Measurements from ENCODE around the gene RPS2. TPM values are rescaled to one million over a fixed set of nuclear protein-coding genes. Genes with fewer than 3 reads are reported as not detected.

Gene RPS2
- polyA plus RNA-seq, 1 of the 3 experiments (the other 2 are of a cell fraction): 6,384 TPM

GRCh38 chr16:1976951-1977874, 12.6 kb upstream of the RPS2 start:
- H2AFZ ChIP-seq (ENCODE audit: low read depth): no peak overlapping the region

GRCh38 chr16:1976216-1976520, 11.5 kb upstream of the RPS2 start:
- Histone ChIP-seq H3K4me3 (ENCODE audit: low read depth in 2 of 2, low read length in 1 of 2) (no peak overlapping the region), H3K4me2 (no peak overlapping the region), H2AFZ (ENCODE audit: low read depth) (no peak overlapping the region), H3K27ac (ENCODE audit: low read depth in 2 of 2, low read length in 1 of 2) (no peak overlapping the region), H3K79me2 (ENCODE audit: insufficient read depth) (peaks cover 23% of the 10 kb centered on the region), H3K9me3 (no peaks in the 10 kb centered on the region), H3K36me3 (replicated peaks in 1 of 2; ENCODE audit: control insufficient read depth in 1 of 2, insufficient read depth in 2 of 2, low read length in 1 of 2) (peaks cover 7 to 49% of the 10 kb centered on the region in 2 experiments), H4K20me1 (ENCODE audit: insufficient read depth) (no peaks in the 10 kb centered on the region), H3F3A (replicated peaks; ENCODE audit: insufficient read depth) (peaks cover 4% of the 10 kb centered on the region), H3K27me3 (ENCODE audit: insufficient read depth) (no peaks in the 10 kb centered on the region), H3K9me2 (no peaks in the 10 kb centered on the region), H3K9ac (no peak overlapping the region), H3K4me1 (ENCODE audit: control insufficient read depth in 1 of 2, insufficient read depth in 2 of 2, low read depth in 1 of 2, low read length in 1 of 2) (peaks cover 0 to 6% of the 10 kb centered on the region in 2 experiments; a peak in 1 of 4 replicates)
- CTCF ChIA-PET: interaction anchor here (1.3 kb wide), 1 partner anchor 10 kb away, joined by 3 read pairs; no protein-coding TSS in a partner anchor
- POLR2A ChIA-PET: interaction anchor here (1.6 kb wide), 1 partner anchor 11 kb away, joined by 6 read pairs; the partner anchor contains the start of gene RPS2
- 90% methylated on average over 3 of the region's 8 CpGs for WGBS (ENCODE audit: low lambda C conversion rate)
- no peak for DNase-seq
- no peak for TF ChIP-seq ZBTB33 (IDR thresholded peaks at IDR 0.05; ENCODE audit: borderline replicate concordance, low read depth)
- TF ChIP-seq FOXM1 (IDR thresholded peaks at IDR 0.05; ENCODE audit: low read depth): no peak
- TF ChIP-seq REST (IDR thresholded peaks at IDR 0.05; ENCODE audit: low read depth, low read length): no peak
- no peak for TF ChIP-seq TCF12 (IDR thresholded peaks at IDR 0.05)
- TF ChIP-seq MEF2A (IDR thresholded peaks at IDR 0.05; ENCODE audit: borderline replicate concordance, low read depth): no peak
- TF ChIP-seq NRF1 (IDR thresholded peaks at IDR 0.05; ENCODE audit: low read depth, low read length): no peak
- no peak for TF ChIP-seq TAF1 (IDR thresholded peaks at IDR 0.05; ENCODE audit: borderline replicate concordance, low read depth, low read length)
- TF ChIP-seq FOSL2 (IDR thresholded peaks at IDR 0.05; ENCODE audit: borderline replicate concordance, low read depth): no peak
- TF ChIP-seq, protein P1, sequence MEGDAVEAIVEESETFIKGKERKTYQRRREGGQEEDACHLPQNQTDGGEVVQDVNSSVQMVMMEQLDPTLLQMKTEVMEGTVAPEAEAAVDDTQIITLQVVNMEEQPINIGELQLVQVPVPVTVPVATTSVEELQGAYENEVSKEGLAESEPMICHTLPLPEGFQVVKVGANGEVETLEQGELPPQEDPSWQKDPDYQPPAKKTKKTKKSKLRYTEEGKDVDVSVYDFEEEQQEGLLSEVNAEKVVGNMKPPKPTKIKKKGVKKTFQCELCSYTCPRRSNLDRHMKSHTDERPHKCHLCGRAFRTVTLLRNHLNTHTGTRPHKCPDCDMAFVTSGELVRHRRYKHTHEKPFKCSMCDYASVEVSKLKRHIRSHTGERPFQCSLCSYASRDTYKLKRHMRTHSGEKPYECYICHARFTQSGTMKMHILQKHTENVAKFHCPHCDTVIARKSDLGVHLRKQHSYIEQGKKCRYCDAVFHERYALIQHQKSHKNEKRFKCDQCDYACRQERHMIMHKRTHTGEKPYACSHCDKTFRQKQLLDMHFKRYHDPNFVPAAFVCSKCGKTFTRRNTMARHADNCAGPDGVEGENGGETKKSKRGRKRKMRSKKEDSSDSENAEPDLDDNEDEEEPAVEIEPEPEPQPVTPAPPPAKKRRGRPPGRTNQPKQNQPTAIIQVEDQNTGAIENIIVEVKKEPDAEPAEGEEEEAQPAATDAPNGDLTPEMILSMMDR (IDR thresholded peaks at IDR 0.05): no peak
- TF ChIP-seq USF1 (IDR thresholded peaks at IDR 0.05; ENCODE audit: borderline replicate concordance, low read depth): no peak

More at GRCh38 chr16:1976951-1977874, 12.6 kb upstream of the RPS2 start:
- H3K9me2 ChIP-seq: no peaks in the 10 kb centered on the region
- POLR2A ChIA-PET: interaction anchor here (0.6 kb wide), 1 partner anchor 13 kb away, joined by 4 read pairs; the partner anchor contains the start of gene RPS2
- no peaks in the 10 kb centered on the region for H3K27me3 ChIP-seq (ENCODE audit: insufficient read depth)
- TF ChIP-seq TCF12 (IDR thresholded peaks at IDR 0.05): no peak
- TF ChIP-seq RAD21 (IDR thresholded peaks at IDR 0.05; ENCODE audit: low read length): no peak
- TF ChIP-seq USF2 (IDR thresholded peaks at IDR 0.05; ENCODE audit: borderline replicate concordance, low read depth, low read length): no peak
- no peak for TF ChIP-seq RCOR1 (IDR thresholded peaks at IDR 0.05; ENCODE audit: low read length)
- no peak for TF ChIP-seq EP300 (IDR thresholded peaks at IDR 0.05; ENCODE audit: borderline replicate concordance in 1 of 2, low read depth in 1 of 2, low read length in 1 of 2)
- no peak for TF ChIP-seq EZH2phosphoT487 (IDR thresholded peaks at IDR 0.05; ENCODE audit: borderline replicate concordance, low read depth)
- no peak for TF ChIP-seq POLR2AphosphoS5 (IDR thresholded peaks at IDR 0.05; ENCODE audit: low read depth, low read length)
- no peak for TF ChIP-seq MEF2A (IDR thresholded peaks at IDR 0.05; ENCODE audit: borderline replicate concordance, low read depth)
- CTCF ChIA-PET: interaction anchor here (1.3 kb wide), 1 partner anchor 9 kb away, joined by 3 read pairs; no protein-coding TSS in a partner anchor
- H3K79me2 ChIP-seq (ENCODE audit: insufficient read depth): peaks cover 20% of the 10 kb centered on the region
- no peak overlapping the region for H3K9ac ChIP-seq
- peaks cover 7 to 49% of the 10 kb centered on the region in 2 experiments for H3K36me3 ChIP-seq (replicated peaks in 1 of 2; ENCODE audit: control insufficient read depth in 1 of 2, insufficient read depth in 2 of 2, low read length in 1 of 2)
- H4K20me1 ChIP-seq (ENCODE audit: insufficient read depth): no peaks in the 10 kb centered on the region
- no peak overlapping the region for H3K27ac ChIP-seq (ENCODE audit: low read depth in 2 of 2, low read length in 1 of 2)
- no peak for DNase-seq
- no peaks in the 10 kb centered on the region for H3K9me3 ChIP-seq
- WGBS (ENCODE audit: low lambda C conversion rate): 91% methylated on average over 28 of the region's 33 CpGs
- no peak overlapping the region for H3K4me2 ChIP-seq
- peaks cover 7% of the 10 kb centered on the region for H3F3A ChIP-seq (replicated peaks; ENCODE audit: insufficient read depth)
- H3K4me3 ChIP-seq (ENCODE audit: low read depth in 2 of 2, low read length in 1 of 2): no peak overlapping the region
- H3K4me1 ChIP-seq (ENCODE audit: control insufficient read depth in 1 of 2, insufficient read depth in 2 of 2, low read depth in 1 of 2, low read length in 1 of 2): peaks cover 0 to 10% of the 10 kb centered on the region in 2 experiments; a peak in 1 of 4 replicates
